HL-60 (cell line): ENCODE data around the gene SOX3.

Source experiments
- DNase-seq, 2 experiments: peaks; one replicate each; pipeline ENCODE4 v3.0.0-alpha.2; 2010 to 2020; ENCODE audit warnings: low read depth in 1 of 2, low spot score in 1 of 2
- H3K27ac ChIP-seq: fragments of 250-450 bp; sonication (Bioruptor Pico); replicated peaks from 2 replicates; pipeline ENCODE4 v1.5.1; 2020; ENCODE audit warnings: mild to moderate bottlenecking, moderate library complexity
- H3K27me3 ChIP-seq: fragments of 250-450 bp; sonication (Bioruptor Pico); 2 replicates; pipeline ENCODE4 v1.5.1; 2021; ENCODE audit warnings: mild to moderate bottlenecking, moderate library complexity; ENCODE audit not compliant: insufficient read depth, poor library complexity, severe bottlenecking
- H3K4me3 ChIP-seq: replicated peaks from 2 replicates; pipeline ENCODE4 v1.5.1; 2011; ENCODE audit warnings: mild to moderate bottlenecking, control low read depth, low read length; ENCODE audit not compliant: insufficient read depth
- GABPA ChIP-seq: IDR thresholded peaks from 2 replicates; pipeline ENCODE4 v1.6.1; 2012; ENCODE audit warnings: low read depth
- POLR2AphosphoS5 ChIP-seq: IDR thresholded peaks from 2 replicates; pipeline ENCODE4 v1.6.1; 2012; ENCODE audit warnings: low read depth
- REST ChIP-seq: IDR thresholded peaks from 2 replicates; pipeline ENCODE4 v1.6.1; 2012; ENCODE audit warnings: low read depth; ENCODE audit not compliant: insufficient replicate concordance
- SPI1 ChIP-seq: IDR thresholded peaks from 2 replicates; pipeline ENCODE4 v1.6.1; 2012; ENCODE audit warnings: low read depth, mild to moderate bottlenecking, borderline replicate concordance
- TF ChIP-seq, protein P1 (sequence below): IDR thresholded peaks from one replicate; pipeline ENCODE4 v1.5.1; 2011; ENCODE audit warnings: low read length, control low read depth, inconsistent platforms; ENCODE audit not compliant: insufficient read depth

The SOX3 gene

DNA sequence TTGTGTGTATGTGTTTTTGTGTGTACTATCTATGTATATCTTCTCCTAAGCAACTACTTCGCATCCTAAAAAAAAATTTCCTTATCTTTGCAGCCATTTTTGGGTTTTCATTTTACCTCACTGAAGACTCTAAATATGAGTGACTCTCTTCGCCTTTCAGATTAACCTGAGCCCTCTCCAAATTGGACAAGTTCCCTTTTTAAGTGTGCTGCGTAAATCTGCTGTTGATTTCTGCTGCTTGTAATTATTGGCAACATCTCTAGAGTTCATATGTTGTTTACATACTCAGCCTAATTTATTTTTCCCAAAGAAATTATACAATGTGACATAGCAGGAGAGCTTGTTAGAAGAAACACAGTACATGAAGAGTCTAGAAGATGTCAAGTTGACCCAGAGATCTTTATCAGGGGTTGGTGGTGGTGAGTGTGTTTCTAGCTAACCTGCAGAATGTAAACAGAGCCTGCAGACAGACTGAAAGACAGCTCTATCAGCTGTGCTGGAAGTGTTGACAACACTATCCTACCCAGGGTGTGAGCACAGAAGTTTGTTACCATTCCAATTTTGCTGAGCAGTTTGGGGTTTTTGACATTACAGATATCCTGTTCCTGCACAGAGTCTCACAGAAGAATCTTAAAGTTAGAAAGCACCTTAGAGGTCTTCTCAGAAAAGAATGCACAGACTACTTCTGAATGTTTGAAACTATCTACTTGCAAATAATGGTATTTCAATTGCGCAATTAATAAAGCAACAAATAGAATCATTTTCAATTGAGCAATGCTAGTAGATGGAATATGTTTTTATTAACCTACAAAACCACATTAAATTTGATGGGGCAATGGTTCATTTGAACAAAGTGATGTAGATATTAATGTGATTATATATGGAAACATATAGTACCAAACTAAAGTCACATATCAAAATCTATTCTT, 12.5 kb downstream of the SOX3 start:
- Histone ChIP-seq H3K27ac (no peak overlapping the region), H3K27me3 (no peaks in the 10 kb centered on the region), H3K4me3 (no peak overlapping the region)
- DNase-seq, result no peak
- no peak for TF ChIP-seq POLR2AphosphoS5
- TF ChIP-seq REST, result no peak
- TF ChIP-seq GABPA, result no peak
- TF ChIP-seq, protein P1, sequence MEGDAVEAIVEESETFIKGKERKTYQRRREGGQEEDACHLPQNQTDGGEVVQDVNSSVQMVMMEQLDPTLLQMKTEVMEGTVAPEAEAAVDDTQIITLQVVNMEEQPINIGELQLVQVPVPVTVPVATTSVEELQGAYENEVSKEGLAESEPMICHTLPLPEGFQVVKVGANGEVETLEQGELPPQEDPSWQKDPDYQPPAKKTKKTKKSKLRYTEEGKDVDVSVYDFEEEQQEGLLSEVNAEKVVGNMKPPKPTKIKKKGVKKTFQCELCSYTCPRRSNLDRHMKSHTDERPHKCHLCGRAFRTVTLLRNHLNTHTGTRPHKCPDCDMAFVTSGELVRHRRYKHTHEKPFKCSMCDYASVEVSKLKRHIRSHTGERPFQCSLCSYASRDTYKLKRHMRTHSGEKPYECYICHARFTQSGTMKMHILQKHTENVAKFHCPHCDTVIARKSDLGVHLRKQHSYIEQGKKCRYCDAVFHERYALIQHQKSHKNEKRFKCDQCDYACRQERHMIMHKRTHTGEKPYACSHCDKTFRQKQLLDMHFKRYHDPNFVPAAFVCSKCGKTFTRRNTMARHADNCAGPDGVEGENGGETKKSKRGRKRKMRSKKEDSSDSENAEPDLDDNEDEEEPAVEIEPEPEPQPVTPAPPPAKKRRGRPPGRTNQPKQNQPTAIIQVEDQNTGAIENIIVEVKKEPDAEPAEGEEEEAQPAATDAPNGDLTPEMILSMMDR, result no peak
- TF ChIP-seq SPI1, result no peak

DNA sequence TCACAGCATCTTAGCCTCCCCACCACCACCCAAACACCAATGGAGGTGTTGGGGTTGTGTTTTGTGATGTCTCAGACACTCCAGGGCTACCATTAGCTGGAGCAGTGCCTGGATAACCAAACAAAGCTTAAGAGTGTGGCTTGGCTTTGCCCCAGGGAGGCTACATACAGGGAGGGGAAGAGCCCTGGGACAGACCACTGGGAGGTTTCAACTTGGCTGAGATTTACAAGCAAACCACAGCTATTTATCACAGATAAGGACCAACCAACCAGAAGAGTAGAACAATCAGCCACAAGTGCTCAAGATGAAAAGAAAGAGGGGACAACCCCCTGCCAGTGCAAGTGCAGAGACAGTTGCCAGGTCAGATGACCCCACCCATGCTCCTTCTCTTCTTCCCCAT, 24.1 kb downstream of the SOX3 start:
- H3K27me3 ChIP-seq, result no peaks in the 10 kb centered on the region
- H3K27ac ChIP-seq, result no peak overlapping the region
- TF ChIP-seq, protein P1, result no peak
- no peak for TF ChIP-seq POLR2AphosphoS5
- no peak for TF ChIP-seq REST
- no peak for TF ChIP-seq SPI1
- no peak for TF ChIP-seq GABPA
- H3K4me3 ChIP-seq, result no peak overlapping the region
- no peak for DNase-seq

- no peak overlapping the region for H3K4me3 ChIP-seq
- DNase-seq, result no peak
- TF ChIP-seq, protein P1, result no peak
- TF ChIP-seq POLR2AphosphoS5, result no peak
- TF ChIP-seq GABPA, result no peak
- no peak for TF ChIP-seq SPI1
- no peak for TF ChIP-seq REST
Observed at GRCh38 chrX:140477987-140478386, 26.9 kb downstream of the SOX3 start.

More at GRCh38 chrX:140477987-140478386, 26.9 kb downstream of the SOX3 start:
- Histone ChIP-seq H3K27ac (no peak overlapping the region), H3K27me3 (no peaks in the 10 kb centered on the region)
